Spleen (tissue), 7 donors: ENCODE results near the gene HIP1.

Experiments used
- CTCF ChIP-seq, 11 experiments: fragments of 200-600 bp in 7 of 11; fragments of 450-650 bp in 4 of 11; sonication (generic) in 4 of 11; IDR thresholded peaks in 8 of 11; conservative IDR thresholded peaks in 3 of 11; 1 replicate in 7 of 11; 2 replicates in 4 of 11; pipeline versions ENCODE4 v1.4.0 to v1.8.0; 2016 to 2021; ENCODE audit warnings: antibody characterized with exemption in 11 of 11, inconsistent platforms in 4 of 11, mild to moderate bottlenecking in 1 of 11
- POLR2A ChIP-seq, 3 donors: fragments of 450-650 bp; IDR thresholded peaks; one replicate each; pipeline ENCODE4 v1.5.1; 2017; ENCODE audit warnings: antibody characterized with exemption in 3 of 3, mild to moderate bottlenecking in 1 of 3
- POLR2AphosphoS5 ChIP-seq, 3 donors: sonication (generic); formaldehyde crosslinking; IDR thresholded peaks; one replicate each; pipeline ENCODE4 v1.5.1; 2017; ENCODE audit warnings: antibody characterized with exemption in 3 of 3
- donor health status: DM: no; HTN: no; CAD: no; lungs with moderate emphysema.
- donor health status: DM: no; HTN: no; CAD: no.
- donor health status: DM: no; HTN: no; CAD: no.

GRCh38 chr7:75689246-75690099, 49.3 kb downstream of the HIP1 start:
- TF ChIP-seq CTCF (IDR thresholded peaks at IDR 0.05 in 8 of 11, conservative IDR thresholded peaks at IDR 0.05 in 3 of 11) (no peak), POLR2AphosphoS5 (IDR thresholded peaks at IDR 0.05) (no peak), POLR2A (IDR thresholded peaks at IDR 0.05) (no peak)
